Smooth muscle cell (in vitro differentiated cells): Measurements from ENCODE around the gene NTPCR. TPM values are rescaled to one million over a fixed set of nuclear protein-coding genes. Genes with fewer than 3 reads are reported as not detected.

Experiments
- DNase-seq: peaks from one replicate; lab custom pipeline; 2025; ENCODE audit not compliant: unreplicated experiment; lab: John Stamatoyannopoulos, UW
- H2AFZ ChIP-seq: fragments of 200-600 bp; sonication (generic); 2 replicates; pipeline ENCODE4 v1.6.0; 2016; ENCODE audit warnings: antibody characterized with exemption, low read depth, mild to moderate bottlenecking
- H3F3A ChIP-seq: fragments of 200-600 bp; sonication (generic); 2 replicates; pipeline ENCODE4 v1.6.0; 2017; ENCODE audit warnings: antibody characterized with exemption, low read depth
- H3K27ac ChIP-seq: fragments of 200-600 bp; sonication (generic); 2 replicates; pipeline ENCODE4 v1.5.1; 2016; ENCODE audit warnings: low read depth, mild to moderate bottlenecking
- H3K27me3 ChIP-seq: fragments of 200-600 bp; sonication (generic); 2 replicates; pipeline ENCODE4 v1.6.1; 2016; ENCODE audit warnings: low read depth, mild to moderate bottlenecking
- H3K36me3 ChIP-seq: fragments of 200-600 bp; sonication (generic); 2 replicates; pipeline ENCODE4 v1.5.1; 2016; ENCODE audit warnings: low read depth
- H3K4me1 ChIP-seq: fragments of 200-600 bp; sonication (generic); 2 replicates; pipeline ENCODE4 v1.5.1; 2016; ENCODE audit warnings: low read depth
- H3K4me2 ChIP-seq: fragments of 200-600 bp; sonication (generic); 2 replicates; pipeline ENCODE4 v1.6.0; 2016; ENCODE audit warnings: mild to moderate bottlenecking
- H3K4me3 ChIP-seq: fragments of 200-600 bp; sonication (generic); 2 replicates; pipeline ENCODE4 v1.5.1; 2016; ENCODE audit warnings: mild to moderate bottlenecking
- H3K79me2 ChIP-seq: fragments of 200-600 bp; sonication (generic); 2 replicates; pipeline ENCODE4 v1.6.0; 2016; ENCODE audit warnings: low read depth, mild to moderate bottlenecking
- H3K9ac ChIP-seq: fragments of 200-600 bp; sonication (generic); 2 replicates; pipeline ENCODE4 v1.6.0; 2016; ENCODE audit warnings: low read depth
- H3K9me3 ChIP-seq: fragments of 200-600 bp; sonication (generic); replicated peaks from 2 replicates; pipeline ENCODE4 v1.5.1; 2016; ENCODE audit warnings: low read depth
- H4K20me1 ChIP-seq: fragments of 200-600 bp; sonication (generic); 2 replicates; pipeline ENCODE4 v1.6.0; 2016; ENCODE audit warnings: low read depth
- WGBS: methylation state at CpG from one replicate; pipeline ENCODE4 v1.1.7; 2016; ENCODE audit warnings: low lambda C conversion rate; 5-methylcytosine and 5-hydroxymethylcytosine counted together
- polyA plus RNA-seq: library from polyadenylated mRNA; unstranded; fragments of >200 nt; fragmentation: Nextera tagmentation; extraction: Ambion mirVana; gene quantifications from 2 replicates; pipeline ENCODE4 v1.2.1, GENCODE V29; 2016
- total RNA-seq: library from RNA; depleted of rRNA; stranded (reverse); fragments of >200 nt; gene quantifications from 2 replicates; pipeline ENCODE4 v1.2.3, GENCODE V29; 2014
- TF ChIP-seq, protein P1 (sequence below): fragments of 200-600 bp; sonication (generic); IDR thresholded peaks from 2 replicates; pipeline ENCODE4 v1.5.1; 2017; ENCODE audit warnings: borderline replicate concordance, mild to moderate bottlenecking, antibody characterized with exemption; ENCODE audit not compliant: insufficient read depth, poor library complexity, severe bottlenecking

NTPCR gene
- total and polyA plus RNA-seq, 2 experiments from 2014 or later = 39.2 to 54.3 TPM

DNA sequence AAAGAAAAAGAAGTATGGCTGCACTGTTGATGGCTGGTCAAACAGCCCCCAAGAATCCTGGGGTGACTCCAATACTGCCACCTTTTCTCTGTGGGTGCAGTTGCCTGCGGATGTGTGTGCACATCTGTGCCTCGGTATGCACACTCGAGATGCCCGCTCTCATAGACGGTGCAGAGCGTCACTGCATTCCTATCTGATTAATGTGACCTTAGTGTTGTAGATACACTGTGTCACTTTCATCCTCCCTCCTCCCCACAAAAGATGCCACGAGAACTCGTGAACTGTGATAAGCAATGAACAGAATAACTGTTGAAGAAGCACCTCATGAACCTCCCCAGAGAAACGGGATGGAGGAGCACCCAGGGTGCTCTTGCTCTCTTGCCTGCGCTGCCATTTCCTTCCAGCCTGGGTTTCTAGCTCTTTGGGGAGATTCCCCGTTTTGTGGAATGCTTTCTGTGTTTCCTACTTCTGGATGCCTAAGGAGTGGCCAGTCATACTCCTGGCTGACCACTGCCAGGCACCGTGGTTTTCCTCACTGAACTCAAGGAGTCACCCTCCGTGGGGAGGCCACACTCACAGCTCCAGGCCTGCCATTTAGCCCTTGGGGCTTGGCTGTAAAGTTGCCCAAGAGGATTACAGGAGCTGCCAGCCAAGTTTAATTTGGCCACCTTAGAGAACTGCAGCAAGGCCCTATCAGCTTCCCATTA lies 32.0 kb downstream of the NTPCR start:
- Histone ChIP-seq H4K20me1 (no peaks in the 10 kb centered on the region), H3K27me3 (no peaks in the 10 kb centered on the region), H2AFZ (no peak overlapping the region), H3K27ac (peak overlapping the region; percentile 38), H3F3A (no peaks in the 10 kb centered on the region), H3K4me2 (no peak overlapping the region), H3K9me3 (no peaks in the 10 kb centered on the region), H3K79me2 (no peaks in the 10 kb centered on the region), H3K9ac (no peak overlapping the region), H3K4me3 (no peak overlapping the region), H3K36me3 (no peaks in the 10 kb centered on the region), H3K4me1 (no peaks in the 10 kb centered on the region)
- DNase-seq = no peak
- TF ChIP-seq, protein P1, sequence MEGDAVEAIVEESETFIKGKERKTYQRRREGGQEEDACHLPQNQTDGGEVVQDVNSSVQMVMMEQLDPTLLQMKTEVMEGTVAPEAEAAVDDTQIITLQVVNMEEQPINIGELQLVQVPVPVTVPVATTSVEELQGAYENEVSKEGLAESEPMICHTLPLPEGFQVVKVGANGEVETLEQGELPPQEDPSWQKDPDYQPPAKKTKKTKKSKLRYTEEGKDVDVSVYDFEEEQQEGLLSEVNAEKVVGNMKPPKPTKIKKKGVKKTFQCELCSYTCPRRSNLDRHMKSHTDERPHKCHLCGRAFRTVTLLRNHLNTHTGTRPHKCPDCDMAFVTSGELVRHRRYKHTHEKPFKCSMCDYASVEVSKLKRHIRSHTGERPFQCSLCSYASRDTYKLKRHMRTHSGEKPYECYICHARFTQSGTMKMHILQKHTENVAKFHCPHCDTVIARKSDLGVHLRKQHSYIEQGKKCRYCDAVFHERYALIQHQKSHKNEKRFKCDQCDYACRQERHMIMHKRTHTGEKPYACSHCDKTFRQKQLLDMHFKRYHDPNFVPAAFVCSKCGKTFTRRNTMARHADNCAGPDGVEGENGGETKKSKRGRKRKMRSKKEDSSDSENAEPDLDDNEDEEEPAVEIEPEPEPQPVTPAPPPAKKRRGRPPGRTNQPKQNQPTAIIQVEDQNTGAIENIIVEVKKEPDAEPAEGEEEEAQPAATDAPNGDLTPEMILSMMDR = no peak
- WGBS = 68% methylated on average over 13 of the region's 13 CpGs

DNA sequence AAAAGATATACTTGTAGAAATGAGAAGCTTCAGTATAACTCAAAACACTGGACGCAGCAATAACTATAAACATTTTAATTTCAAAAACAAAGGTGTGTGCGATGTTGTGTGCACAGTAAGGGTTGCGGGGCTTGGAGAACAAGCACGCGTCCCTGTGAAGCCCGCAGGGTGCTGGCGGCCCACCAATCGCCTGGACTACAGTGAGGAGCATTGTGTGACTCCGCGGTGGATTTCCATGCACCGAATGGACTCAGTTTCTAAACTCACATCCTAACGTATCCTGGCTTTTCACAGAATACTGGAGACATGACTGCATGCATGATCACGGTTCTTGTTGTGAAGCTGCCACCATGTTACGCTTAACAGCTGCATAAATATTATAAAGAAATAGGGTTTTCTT lies 33.0 kb downstream of the NTPCR start:
- H3K4me2 ChIP-seq = no peak overlapping the region
- H3K4me3 ChIP-seq = no peak overlapping the region
- no peaks in the 10 kb centered on the region for H3K27me3 ChIP-seq
- no peak overlapping the region for H3K9ac ChIP-seq
- TF ChIP-seq, protein P1 = no peak
- H3F3A ChIP-seq = no peaks in the 10 kb centered on the region
- no peaks in the 10 kb centered on the region for H4K20me1 ChIP-seq
- no peak overlapping the region for H3K27ac ChIP-seq
- H3K4me1 ChIP-seq = no peaks in the 10 kb centered on the region
- no peak overlapping the region for H2AFZ ChIP-seq
- no peak for DNase-seq
- H3K9me3 ChIP-seq = no peaks in the 10 kb centered on the region
- no peaks in the 10 kb centered on the region for H3K79me2 ChIP-seq
- no peaks in the 10 kb centered on the region for H3K36me3 ChIP-seq
- 97% methylated on average over 14 of the region's 14 CpGs for WGBS

DNA sequence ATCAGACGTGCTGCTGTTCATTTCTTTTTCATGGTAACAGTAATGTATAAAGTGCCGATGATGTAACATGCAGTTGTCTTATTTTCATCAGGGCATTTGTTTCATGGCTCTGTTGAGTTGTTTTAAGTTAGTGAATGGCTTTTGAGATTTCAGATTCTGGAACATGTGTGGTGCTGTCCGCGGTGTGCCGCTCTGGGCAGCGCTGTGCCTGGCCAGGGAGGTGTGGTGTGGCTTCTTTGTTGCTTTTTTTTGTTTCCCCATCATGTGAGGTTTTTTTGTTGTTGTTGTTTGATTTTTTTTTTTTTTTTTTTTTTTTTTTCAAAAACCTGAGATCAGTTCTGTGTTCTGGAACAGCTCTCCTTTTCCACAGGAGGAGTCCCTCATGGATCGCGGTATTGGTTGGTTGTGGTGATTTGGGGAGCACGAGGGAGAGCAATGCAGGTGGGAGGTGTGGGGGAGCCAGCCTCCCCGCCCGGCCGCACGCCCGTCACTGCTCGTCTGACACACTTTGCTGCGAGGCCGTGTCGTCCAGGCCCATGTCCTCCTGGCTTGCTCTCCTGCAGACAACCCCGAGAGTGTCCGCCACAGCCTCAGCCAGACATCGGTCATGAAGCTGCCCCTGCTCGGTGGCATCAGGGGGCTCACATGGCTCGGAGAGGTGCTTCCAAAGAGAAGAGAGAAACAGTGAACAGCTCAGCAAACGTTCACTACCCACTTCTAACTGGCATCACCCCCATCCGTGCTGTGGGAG lies 33.6 kb downstream of the NTPCR start:
- H3K4me2 ChIP-seq = no peak overlapping the region
- no peak overlapping the region for H3K4me3 ChIP-seq
- DNase-seq = no peak
- H3K9me3 ChIP-seq = no peaks in the 10 kb centered on the region
- H3K27ac ChIP-seq = no peak overlapping the region
- 94% methylated on average over 25 of the region's 25 CpGs for WGBS
- no peaks in the 10 kb centered on the region for H4K20me1 ChIP-seq
- TF ChIP-seq, protein P1 = no peak
- no peaks in the 10 kb centered on the region for H3K4me1 ChIP-seq
- no peaks in the 10 kb centered on the region for H3K36me3 ChIP-seq
- H2AFZ ChIP-seq = no peak overlapping the region
- no peaks in the 10 kb centered on the region for H3F3A ChIP-seq
- no peaks in the 10 kb centered on the region for H3K27me3 ChIP-seq
- no peaks in the 10 kb centered on the region for H3K79me2 ChIP-seq
- no peak overlapping the region for H3K9ac ChIP-seq
